ENCODE measurements around the gene TNN. TPM values are rescaled to one million over a fixed set of nuclear protein-coding genes. Genes with fewer than 3 reads are reported as not detected.

Gene TNN
- total RNA-seq, 2 donors from 2014 or later: 0.63 to 0.79 TPM

DNA sequence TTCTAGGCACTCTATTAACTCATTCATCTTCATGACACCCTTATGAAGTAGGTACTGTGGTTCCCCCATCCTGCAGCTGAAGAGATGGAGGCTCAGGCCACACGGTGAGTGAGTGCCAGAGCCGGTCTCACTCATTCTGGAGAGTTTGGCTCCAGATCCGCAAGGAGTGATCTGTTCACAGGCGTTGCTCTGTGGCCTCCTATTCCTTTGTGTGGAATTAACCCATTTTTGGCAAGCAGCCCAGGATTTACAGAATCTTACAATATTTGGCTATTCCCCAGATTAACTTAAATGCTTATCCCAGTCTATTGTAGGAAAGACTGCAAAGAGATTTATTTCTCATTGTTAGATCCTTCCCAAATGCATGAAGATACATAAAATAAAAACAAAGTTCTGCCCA, 95.3 kb downstream of the TNN start:
- Histone ChIP-seq H3K27me3 (no peaks in the 10 kb centered on the region), H3K4me1 (no peaks in the 10 kb centered on the region), H3K36me3 (peaks cover 62% of the 10 kb centered on the region), H3K4me3 (no peak overlapping the region), H3K9me3 (no peaks in the 10 kb centered on the region), H3K27ac (no peak overlapping the region)
- TF ChIP-seq, protein P1, sequence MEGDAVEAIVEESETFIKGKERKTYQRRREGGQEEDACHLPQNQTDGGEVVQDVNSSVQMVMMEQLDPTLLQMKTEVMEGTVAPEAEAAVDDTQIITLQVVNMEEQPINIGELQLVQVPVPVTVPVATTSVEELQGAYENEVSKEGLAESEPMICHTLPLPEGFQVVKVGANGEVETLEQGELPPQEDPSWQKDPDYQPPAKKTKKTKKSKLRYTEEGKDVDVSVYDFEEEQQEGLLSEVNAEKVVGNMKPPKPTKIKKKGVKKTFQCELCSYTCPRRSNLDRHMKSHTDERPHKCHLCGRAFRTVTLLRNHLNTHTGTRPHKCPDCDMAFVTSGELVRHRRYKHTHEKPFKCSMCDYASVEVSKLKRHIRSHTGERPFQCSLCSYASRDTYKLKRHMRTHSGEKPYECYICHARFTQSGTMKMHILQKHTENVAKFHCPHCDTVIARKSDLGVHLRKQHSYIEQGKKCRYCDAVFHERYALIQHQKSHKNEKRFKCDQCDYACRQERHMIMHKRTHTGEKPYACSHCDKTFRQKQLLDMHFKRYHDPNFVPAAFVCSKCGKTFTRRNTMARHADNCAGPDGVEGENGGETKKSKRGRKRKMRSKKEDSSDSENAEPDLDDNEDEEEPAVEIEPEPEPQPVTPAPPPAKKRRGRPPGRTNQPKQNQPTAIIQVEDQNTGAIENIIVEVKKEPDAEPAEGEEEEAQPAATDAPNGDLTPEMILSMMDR (IDR thresholded peaks at IDR 0.05): no peak
- no peak for DNase-seq (ENCODE audit: low spot score)

DNA sequence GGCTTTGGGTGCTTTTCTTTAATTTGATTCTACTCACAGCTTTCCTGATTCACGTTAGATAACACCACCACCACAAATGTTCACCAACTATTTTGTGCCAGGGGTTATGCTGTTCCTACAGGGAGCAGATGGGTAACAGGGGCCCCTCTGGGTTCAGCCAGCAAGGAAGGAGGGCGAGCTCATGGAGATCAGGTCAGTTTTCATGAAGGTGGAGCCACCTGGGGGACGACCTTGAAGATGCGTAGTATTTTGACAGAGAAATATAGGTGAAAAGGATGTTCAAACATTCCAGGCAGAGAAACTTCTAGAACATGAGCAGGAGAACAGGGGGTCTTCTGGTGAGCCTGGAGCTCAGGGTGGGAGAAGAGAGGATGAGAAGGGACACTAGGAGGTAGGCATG, 96.1 kb downstream of the TNN start:
- DNase-seq (ENCODE audit: low spot score): no peak
- Histone ChIP-seq H3K27ac (no peak overlapping the region), H3K9me3 (no peaks in the 10 kb centered on the region), H3K27me3 (no peaks in the 10 kb centered on the region), H3K4me1 (no peaks in the 10 kb centered on the region), H3K36me3 (peaks cover 62% of the 10 kb centered on the region), H3K4me3 (no peak overlapping the region)
- TF ChIP-seq, protein P1 (IDR thresholded peaks at IDR 0.05): no peak

DNA sequence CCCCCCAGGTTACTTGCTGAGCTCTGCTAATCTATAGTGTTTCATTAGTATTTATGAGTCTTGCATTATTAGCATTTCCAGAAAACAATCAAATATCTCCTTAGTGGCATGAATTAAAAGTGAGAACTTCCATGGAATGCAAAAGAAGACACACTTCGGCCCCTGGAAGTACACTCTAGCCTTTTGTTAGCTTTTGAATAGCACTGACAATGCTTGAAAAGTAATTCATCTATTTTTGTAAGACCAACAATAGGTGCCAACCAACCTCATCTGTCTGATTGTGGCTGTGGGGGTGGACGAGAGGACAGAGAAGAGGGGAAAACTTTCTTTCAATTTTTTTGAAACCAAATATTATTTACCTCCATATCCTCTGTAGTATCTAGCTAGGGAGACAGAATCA, 97.1 kb downstream of the TNN start:
- no peak overlapping the region for H3K4me3 ChIP-seq
- peaks cover 0 to 5% of the 10 kb centered on the region in 2 donors for H3K4me1 ChIP-seq
- no peaks in the 10 kb centered on the region for H3K27me3 ChIP-seq
- peaks cover 54% of the 10 kb centered on the region for H3K36me3 ChIP-seq
- DNase-seq (ENCODE audit: low spot score): no peak
- H3K27ac ChIP-seq: no peak overlapping the region
- TF ChIP-seq, protein P1 (IDR thresholded peaks at IDR 0.05): no peak
- no peaks in the 10 kb centered on the region for H3K9me3 ChIP-seq

DNA sequence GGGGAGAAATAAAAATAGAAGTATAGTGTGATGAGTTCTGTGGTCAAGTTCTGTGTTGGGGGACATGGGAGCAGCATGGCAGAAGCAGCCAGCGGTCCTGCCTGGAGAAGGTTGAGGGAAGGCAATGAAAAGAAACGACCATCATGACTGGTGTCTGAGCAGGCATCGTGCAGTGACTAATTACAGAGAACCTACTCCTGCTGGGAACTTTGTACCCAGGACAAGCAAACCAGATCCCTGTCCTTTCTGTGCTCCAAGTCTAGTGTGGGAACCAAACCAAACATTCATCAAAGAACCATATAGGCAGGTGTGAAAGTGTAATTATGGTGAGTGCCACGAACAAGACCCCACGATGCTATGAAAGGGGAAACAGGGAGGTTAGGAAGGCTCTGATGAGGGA, 99.1 kb downstream of the TNN start:
- H3K4me1 ChIP-seq: peaks cover 0 to 12% of the 10 kb centered on the region in 2 donors
- DNase-seq (ENCODE audit: low spot score): no peak
- no peak overlapping the region for H3K4me3 ChIP-seq
- H3K27me3 ChIP-seq: no peaks in the 10 kb centered on the region
- no peak overlapping the region for H3K27ac ChIP-seq
- H3K9me3 ChIP-seq: no peaks in the 10 kb centered on the region
- TF ChIP-seq, protein P1 (IDR thresholded peaks at IDR 0.05): no peak
- peaks cover 45% of the 10 kb centered on the region for H3K36me3 ChIP-seq

DNA sequence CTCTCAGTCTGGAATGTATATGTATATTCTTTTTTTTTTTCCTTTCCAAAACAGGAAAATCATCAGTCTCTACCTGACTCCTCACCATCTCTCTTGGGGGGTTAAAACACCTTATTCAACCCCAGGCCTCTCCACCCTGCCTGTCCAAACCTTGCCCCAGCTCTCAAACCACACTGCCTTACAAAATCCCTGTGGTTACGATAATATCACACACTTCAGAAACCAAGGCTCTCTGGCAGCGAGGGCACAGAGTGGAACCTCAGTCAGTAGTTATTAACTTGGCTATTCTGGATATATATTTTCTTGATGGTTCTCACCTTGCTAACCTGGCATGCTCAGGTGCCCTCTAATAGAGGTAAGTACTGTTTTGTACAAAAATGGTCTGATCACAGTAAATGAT, 100.2 kb downstream of the TNN start:
- Histone ChIP-seq H3K4me3 (no peak overlapping the region), H3K9me3 (no peaks in the 10 kb centered on the region), H3K27ac (no peak overlapping the region), H3K27me3 (no peaks in the 10 kb centered on the region), H3K4me1 (peaks cover 0 to 12% of the 10 kb centered on the region in 2 donors), H3K36me3 (peaks cover 34% of the 10 kb centered on the region)
- TF ChIP-seq, protein P1 (IDR thresholded peaks at IDR 0.05): no peak
- DNase-seq (ENCODE audit: low spot score): no peak

DNA sequence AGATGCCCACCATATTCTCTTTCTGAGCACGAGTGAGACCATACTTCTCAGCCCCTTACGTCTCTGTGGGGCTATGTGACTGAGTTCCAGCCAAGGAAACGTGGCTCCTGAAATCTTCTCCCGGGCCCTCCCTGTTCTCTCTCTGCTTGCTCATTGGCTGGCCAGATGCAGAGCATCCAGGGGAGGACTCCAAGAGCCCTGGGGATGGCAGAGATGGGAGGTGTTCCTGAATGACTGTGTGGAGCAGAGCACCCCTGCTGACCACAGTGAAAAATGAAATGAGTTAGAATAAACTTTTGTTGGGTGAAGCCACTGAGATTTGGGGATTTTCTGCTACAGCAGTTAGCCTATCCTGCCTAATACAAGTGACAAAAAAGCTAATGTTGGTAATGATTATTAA, 101.1 kb downstream of the TNN start:
- no peak overlapping the region for H3K4me3 ChIP-seq
- peaks cover 0 to 12% of the 10 kb centered on the region in 2 donors for H3K4me1 ChIP-seq
- TF ChIP-seq, protein P1 (IDR thresholded peaks at IDR 0.05): no peak
- no peaks in the 10 kb centered on the region for H3K27me3 ChIP-seq
- no peak overlapping the region for H3K27ac ChIP-seq
- no peak for DNase-seq (ENCODE audit: low spot score)
- peaks cover 25% of the 10 kb centered on the region for H3K36me3 ChIP-seq
- no peaks in the 10 kb centered on the region for H3K9me3 ChIP-seq
